Tibial nerve (tissue), 4 donors: ENCODE results near the gene SLC25A22. TPM values are rescaled to one million over a fixed set of nuclear protein-coding genes. Genes with fewer than 3 reads are reported as not detected.

Experiments used
- DNase-seq, 2 donors: peaks; one replicate each; pipeline ENCODE4 v3.0.0-alpha.2; 2019; ENCODE audit warnings: low spot score in 2 of 2
- H3K27ac ChIP-seq, 4 donors: fragments of 200-600 bp; sonication (generic) in 3 of 4; one replicate each; pipeline ENCODE4 v1.5.1; 2017 to 2019; ENCODE audit warnings: mild to moderate bottlenecking in 1 of 4
- H3K27me3 ChIP-seq, 2 donors: fragments of 200-600 bp; sonication (generic) in 1 of 2; one replicate each; pipeline versions ENCODE4 v1.5.1 to v1.6.0; 2017 to 2019
- H3K36me3 ChIP-seq, 3 donors: fragments of 200-600 bp; sonication (generic); one replicate each; pipeline ENCODE4 v1.5.1; 2018 to 2019
- H3K4me1 ChIP-seq, 4 donors: fragments of 200-600 bp; sonication (generic) in 3 of 4; one replicate each; pipeline ENCODE4 v1.5.1; 2017 to 2019
- H3K4me3 ChIP-seq, 4 donors: fragments of 200-600 bp; sonication (generic) in 3 of 4; one replicate each; pipeline ENCODE4 v1.5.1; 2017 to 2019; ENCODE audit warnings: mild to moderate bottlenecking in 1 of 4, moderate library complexity in 1 of 4
- H3K9me3 ChIP-seq, 4 donors: fragments of 200-600 bp; sonication (generic) in 3 of 4; one replicate each; pipeline ENCODE4 v1.5.1; 2017 to 2019
- CTCF ChIP-seq, 5 experiments: fragments of 200-600 bp in 3 of 5; fragments of 450-650 bp in 2 of 5; sonication (generic) in 3 of 5; IDR thresholded peaks; one replicate each; pipeline ENCODE4 v1.5.1; 2016 to 2019; ENCODE audit warnings: antibody characterized with exemption in 5 of 5, mild to moderate bottlenecking in 3 of 5, moderate library complexity in 2 of 5
- EP300 ChIP-seq, 2 donors: sonication (generic); formaldehyde crosslinking; IDR thresholded peaks; one replicate each; pipeline ENCODE4 v1.6.1; 2017; ENCODE audit warnings: antibody characterized with exemption in 2 of 2, mild to moderate bottlenecking in 1 of 2
- POLR2A ChIP-seq, 2 donors: fragments of 450-650 bp; IDR thresholded peaks; one replicate each; pipeline ENCODE4 v1.6.1; 2017; ENCODE audit warnings: antibody characterized with exemption in 2 of 2, mild to moderate bottlenecking in 2 of 2, moderate library complexity in 2 of 2
- WGBS, 2 donors: methylation state at CpG; one replicate each; pipeline ENCODE4 v1.1.5; 2018; 5-methylcytosine and 5-hydroxymethylcytosine counted together
- total RNA-seq, 4 donors: library from RNA; depleted of rRNA; stranded (reverse); fragments of >200 nt; gene quantifications; one replicate each; pipeline ENCODE4 v1.1.0, GENCODE V29; 2016

The SLC25A22 gene
- total RNA-seq, 4 donors from 2014 or later, result 8.0 to 17.5 (median 10.0) TPM

- 38 to 46% methylated on average over 8 to 10 of the region's 10 CpGs for WGBS, 2 donors
- TF ChIP-seq CTCF (IDR thresholded peaks at IDR 0.05) (peak in 1 of 5 experiments; percentile 39), POLR2A (IDR thresholded peaks at IDR 0.05) (no peak), EP300 (IDR thresholded peaks at IDR 0.05) (no peak)
- Histone ChIP-seq H3K9me3 (no peaks in the 10 kb centered on the region), H3K36me3 (peaks cover 7 to 100% (median 33%) of the 10 kb centered on the region in 3 donors), H3K4me1 (peaks cover 0 to 10% (median 4%) of the 10 kb centered on the region in 4 donors), H3K27me3 (no peaks in the 10 kb centered on the region), H3K27ac (peak overlapping the region in 3 of 4 donors; percentile 32 to 74 (median 58)), H3K4me3 (no peak overlapping the region)
- no peak for DNase-seq
These were observed 35.5 kb downstream of the SLC25A22 start for GRCh38 chr11:762421-763072.

- DNase-seq, result no peak
- Histone ChIP-seq H3K27me3 (no peaks in the 10 kb centered on the region), H3K4me3 (no peak overlapping the region), H3K36me3 (peaks cover 7 to 100% (median 33%) of the 10 kb centered on the region in 3 donors), H3K9me3 (no peaks in the 10 kb centered on the region), H3K4me1 (peaks cover 0 to 10% (median 4%) of the 10 kb centered on the region in 4 donors), H3K27ac (no peak overlapping the region)
- TF ChIP-seq CTCF (IDR thresholded peaks at IDR 0.05), result no peak
- TF ChIP-seq POLR2A (IDR thresholded peaks at IDR 0.05), result no peak
- TF ChIP-seq EP300 (IDR thresholded peaks at IDR 0.05), result no peak
- 76 to 84% methylated on average over 8 of the region's 8 CpGs for WGBS, 2 donors
These were observed 36.5 kb downstream of the SLC25A22 start for GRCh38 chr11:761526-762108.

- Histone ChIP-seq H3K27ac (no peak overlapping the region), H3K36me3 (peaks cover 7 to 99% (median 38%) of the 10 kb centered on the region in 3 donors), H3K27me3 (no peaks in the 10 kb centered on the region), H3K9me3 (no peaks in the 10 kb centered on the region), H3K4me3 (no peak overlapping the region), H3K4me1 (peaks cover 0 to 10% (median 4%) of the 10 kb centered on the region in 4 donors)
- DNase-seq, result no peak
- TF ChIP-seq CTCF (IDR thresholded peaks at IDR 0.05) (no peak), POLR2A (IDR thresholded peaks at IDR 0.05) (no peak), EP300 (IDR thresholded peaks at IDR 0.05) (no peak)
These were observed 37.8 kb downstream of the SLC25A22 start for GRCh38 chr11:760236-760635.

GRCh38 chr11:749731-750130 is 48.4 kb downstream of the SLC25A22 start:
- Histone ChIP-seq H3K4me1 (peaks cover 0 to 33% (median 26%) of the 10 kb centered on the region in 4 donors), H3K27me3 (no peaks in the 10 kb centered on the region), H3K27ac (peak overlapping the region in 1 of 4 donors; percentile 98), H3K36me3 (peaks cover 0 to 6% (median 0%) of the 10 kb centered on the region in 3 donors), H3K9me3 (no peaks in the 10 kb centered on the region), H3K4me3 (no peak overlapping the region)
- TF ChIP-seq EP300 (IDR thresholded peaks at IDR 0.05) (no peak), POLR2A (IDR thresholded peaks at IDR 0.05) (no peak), CTCF (IDR thresholded peaks at IDR 0.05) (no peak)
- no peak for DNase-seq
- WGBS, 2 donors, result 42 to 70% methylated on average over 2 of the region's 2 CpGs

- Histone ChIP-seq H3K36me3 (peaks cover 0 to 6% (median 0%) of the 10 kb centered on the region in 3 donors), H3K4me1 (peaks cover 0 to 33% (median 26%) of the 10 kb centered on the region in 4 donors), H3K4me3 (peak overlapping the region; percentile 72 to 100 (median 100)), H3K27me3 (no peaks in the 10 kb centered on the region), H3K27ac (peak overlapping the region; percentile 78 to 98 (median 96)), H3K9me3 (no peaks in the 10 kb centered on the region)
- no peak for TF ChIP-seq EP300 (IDR thresholded peaks at IDR 0.05)
- no peak for TF ChIP-seq CTCF (IDR thresholded peaks at IDR 0.05)
- TF ChIP-seq POLR2A (IDR thresholded peaks at IDR 0.05), result no peak
- 5% methylated on average over 16 to 17 of the region's 18 CpGs for WGBS, 2 donors
- no peak for DNase-seq
These were observed 50.1 kb downstream of the SLC25A22 start for GRCh38 chr11:748007-748359.
